A673 (cell line): ENCODE results near the gene TRIM14. TPM values are rescaled to one million over a fixed set of nuclear protein-coding genes. Genes with fewer than 3 reads are reported as not detected.

Experiments
- BruUV-seq: library from RNA; stranded (reverse); fragments of 400-500 nt; replicated peaks from 2 replicates; lab custom pipeline; 2021; lab: Mats Ljungman, UMichigan
- CTCF ChIA-PET: fragments of 300-600 bp; sonication (Branson Sonifier 250); formaldehyde crosslinking; loops from one replicate; lab custom pipeline; 2022; ENCODE audit warnings: antibody characterized with exemption; lab: Charles Lee
- POLR2A ChIA-PET: fragments of 300-600 bp; sonication (Branson Sonifier 250); formaldehyde crosslinking; loops from one replicate; lab custom pipeline; 2022; ENCODE audit warnings: antibody characterized with exemption; ENCODE audit not compliant: low non-redundant PET; lab: Charles Lee
- DNase-seq: peaks from one replicate; pipeline ENCODE4 v3.0.0-alpha.2; 2015; ENCODE audit warnings: low spot score
- H3K27ac ChIP-seq: fragments of 200-600 bp; sonication (generic); 2 replicates; pipeline ENCODE4 v1.5.1; 2016; ENCODE audit warnings: mixed run types, low read depth, mild to moderate bottlenecking, mixed read lengths, antibody characterized with exemption, low read length; ENCODE audit not compliant: poor library complexity, severe bottlenecking
- H3K27me3 ChIP-seq: fragments of 200-600 bp; sonication (generic); replicated peaks from 2 replicates; pipeline ENCODE4 v1.6.1; 2017; ENCODE audit warnings: mixed run types, low read depth, mild to moderate bottlenecking, mixed read lengths, antibody characterized with exemption, low read length; ENCODE audit not compliant: insufficient read depth, poor library complexity
- H3K36me3 ChIP-seq: fragments of 200-600 bp; sonication (generic); 2 replicates; pipeline ENCODE4 v1.6.1; 2016; ENCODE audit warnings: mixed run types, mild to moderate bottlenecking, mixed read lengths, antibody characterized with exemption, low read length; ENCODE audit not compliant: insufficient read depth, poor library complexity, severe bottlenecking
- H3K4me1 ChIP-seq: fragments of 200-600 bp; sonication (generic); 2 replicates; pipeline ENCODE4 v1.6.1; 2017; ENCODE audit warnings: mixed run types, mild to moderate bottlenecking, mixed read lengths, antibody characterized with exemption, low read length; ENCODE audit not compliant: insufficient read depth, poor library complexity, severe bottlenecking
- H3K4me3 ChIP-seq: fragments of 200-600 bp; sonication (generic); 2 replicates; pipeline ENCODE4 v1.5.1; 2016; ENCODE audit warnings: low read depth, mixed run types, mild to moderate bottlenecking, mixed read lengths, low read length; ENCODE audit not compliant: poor library complexity, severe bottlenecking
- H3K9me3 ChIP-seq: fragments of 200-600 bp; sonication (generic); 2 replicates; pipeline ENCODE4 v1.6.1; 2016; ENCODE audit warnings: mixed run types, low read depth, mild to moderate bottlenecking, mixed read lengths, antibody characterized with exemption, low read length; ENCODE audit not compliant: poor library complexity, severe bottlenecking
- EZH2 ChIP-seq: fragments of 200-600 bp; sonication (generic); IDR thresholded peaks from 2 replicates; pipeline ENCODE4 v1.6.1; 2017; ENCODE audit warnings: borderline replicate concordance, low read depth, mild to moderate bottlenecking, mixed read lengths, antibody characterized with exemption, low read length; ENCODE audit not compliant: poor library complexity, severe bottlenecking
- intact Hi-C: fragments of 100-400 bp; cut with micrococcal nuclease; formaldehyde crosslinking; loops from one replicate; pipeline ENCODE4 v1.10.0; 2022; ENCODE audit not compliant: unreplicated experiment
- total RNA-seq: library from RNA; stranded (reverse); gene quantifications from 2 replicates; pipeline ENCODE4 v1.2.3, GENCODE V29; 2021
- TF ChIP-seq, protein P1 (sequence below): fragments of 300-800, 200-600 bp; sonication (generic); conservative IDR thresholded peaks from 2 replicates; pipeline ENCODE4 v1.5.1; 2017; ENCODE audit warnings: low read depth, mild to moderate bottlenecking, antibody characterized with exemption, low read length, moderate library complexity, mixed read lengths

Gene TRIM14
- total RNA-seq, 1 experiment from 2014 or later: 3.8 TPM

DNA sequence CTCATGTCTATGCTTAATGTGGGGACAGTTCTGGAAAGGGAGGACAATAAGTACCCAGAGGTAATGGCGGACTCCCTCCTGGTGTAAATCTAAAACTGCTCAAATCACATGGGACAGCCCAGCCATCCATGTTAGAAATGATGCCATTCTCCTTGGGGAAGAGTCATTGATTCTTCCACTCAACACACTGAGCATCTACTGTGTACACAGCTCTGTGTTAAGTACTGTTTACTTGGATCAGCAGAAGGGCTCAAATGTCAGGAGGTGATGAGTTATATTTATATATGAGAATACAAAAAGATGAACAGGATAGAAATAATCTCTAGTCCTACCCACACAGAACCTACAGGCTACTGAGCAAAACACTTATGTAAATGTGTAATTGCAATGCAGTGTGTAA, 94.3 kb downstream of the TRIM14 start:
- no peak for TF ChIP-seq EZH2
- TF ChIP-seq, protein P1, sequence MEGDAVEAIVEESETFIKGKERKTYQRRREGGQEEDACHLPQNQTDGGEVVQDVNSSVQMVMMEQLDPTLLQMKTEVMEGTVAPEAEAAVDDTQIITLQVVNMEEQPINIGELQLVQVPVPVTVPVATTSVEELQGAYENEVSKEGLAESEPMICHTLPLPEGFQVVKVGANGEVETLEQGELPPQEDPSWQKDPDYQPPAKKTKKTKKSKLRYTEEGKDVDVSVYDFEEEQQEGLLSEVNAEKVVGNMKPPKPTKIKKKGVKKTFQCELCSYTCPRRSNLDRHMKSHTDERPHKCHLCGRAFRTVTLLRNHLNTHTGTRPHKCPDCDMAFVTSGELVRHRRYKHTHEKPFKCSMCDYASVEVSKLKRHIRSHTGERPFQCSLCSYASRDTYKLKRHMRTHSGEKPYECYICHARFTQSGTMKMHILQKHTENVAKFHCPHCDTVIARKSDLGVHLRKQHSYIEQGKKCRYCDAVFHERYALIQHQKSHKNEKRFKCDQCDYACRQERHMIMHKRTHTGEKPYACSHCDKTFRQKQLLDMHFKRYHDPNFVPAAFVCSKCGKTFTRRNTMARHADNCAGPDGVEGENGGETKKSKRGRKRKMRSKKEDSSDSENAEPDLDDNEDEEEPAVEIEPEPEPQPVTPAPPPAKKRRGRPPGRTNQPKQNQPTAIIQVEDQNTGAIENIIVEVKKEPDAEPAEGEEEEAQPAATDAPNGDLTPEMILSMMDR: no peak
- H3K4me1 ChIP-seq: no peaks in the 10 kb centered on the region
- H3K36me3 ChIP-seq: peaks cover 2% of the 10 kb centered on the region
- H3K4me3 ChIP-seq: no peak overlapping the region
- POLR2A ChIA-PET: no interaction called here
- intact Hi-C loops: no loop called here
- CTCF ChIA-PET: no interaction called here
- H3K27me3 ChIP-seq: no peaks in the 10 kb centered on the region
- DNase-seq: no peak
- BruUV-seq: no TSS peak
- no peak overlapping the region for H3K27ac ChIP-seq
- no peaks in the 10 kb centered on the region for H3K9me3 ChIP-seq

DNA sequence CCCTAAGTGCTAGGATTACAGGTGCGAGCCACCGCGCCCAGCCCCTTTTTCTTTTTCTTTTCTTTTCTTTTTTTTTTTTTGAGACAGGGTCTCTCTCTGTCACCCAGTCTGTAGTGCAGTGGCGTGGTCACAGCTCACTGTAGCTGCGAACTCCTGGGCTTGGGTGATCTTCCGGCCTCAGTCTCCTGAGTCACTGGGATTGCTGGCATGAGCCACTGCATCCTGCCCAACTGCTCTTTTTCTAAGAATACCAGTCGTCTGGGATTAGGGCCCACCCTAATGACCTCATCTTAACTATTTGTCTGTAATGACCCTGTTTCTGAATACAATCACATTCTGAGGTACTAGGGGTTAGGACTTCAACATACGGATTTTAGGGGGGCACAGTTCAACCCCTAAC, 96.6 kb downstream of the TRIM14 start:
- POLR2A ChIA-PET: interaction anchor here (0.5 kb wide), 1 partner anchor 325 kb away, joined by 3 read pairs; no protein-coding TSS in a partner anchor

DNA sequence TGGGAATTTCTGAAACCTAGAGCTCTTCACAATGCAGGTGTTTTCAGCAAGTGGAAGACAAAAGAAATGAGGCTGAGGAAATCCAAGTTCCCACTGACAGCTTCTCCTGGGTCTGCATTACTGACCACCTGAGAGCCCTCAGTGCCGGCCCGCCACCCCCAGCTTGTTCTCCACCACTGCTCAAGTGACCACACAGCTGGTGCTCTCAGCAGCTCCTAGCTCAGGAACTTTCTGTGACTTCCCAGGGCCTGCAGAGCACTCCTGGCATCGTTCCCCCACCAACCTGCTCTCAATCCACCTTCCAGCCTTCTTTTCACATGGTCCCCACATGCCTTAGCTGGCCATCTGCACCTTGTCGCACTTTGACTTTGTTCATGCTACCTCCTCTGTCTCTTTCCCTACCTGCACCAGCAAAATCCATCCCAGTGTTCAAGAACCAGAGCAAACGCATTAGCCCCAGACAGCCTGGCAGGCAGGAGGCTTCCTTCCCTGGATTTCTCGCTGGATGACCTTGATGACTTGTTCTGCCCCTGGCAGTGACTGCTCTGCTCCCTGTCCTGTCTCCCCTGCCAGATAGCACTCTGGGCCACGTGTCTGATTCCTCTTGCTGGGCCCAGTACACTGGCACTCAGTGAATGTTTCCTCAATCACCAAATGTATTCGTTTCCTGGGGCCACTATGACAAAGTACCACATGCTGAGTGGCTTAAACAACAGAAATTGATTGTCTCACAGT, 97.5 kb downstream of the TRIM14 start:
- Histone ChIP-seq H3K36me3 (peaks cover 32% of the 10 kb centered on the region), H3K9me3 (no peaks in the 10 kb centered on the region), H3K27ac (no peak overlapping the region), H3K4me3 (no peak overlapping the region), H3K27me3 (no peaks in the 10 kb centered on the region), H3K4me1 (no peaks in the 10 kb centered on the region)
- intact Hi-C loops: no loop called here
- no TSS peak for BruUV-seq
- DNase-seq: no peak
- POLR2A ChIA-PET: no interaction called here
- CTCF ChIA-PET: no interaction called here
- TF ChIP-seq, protein P1: no peak
- no peak for TF ChIP-seq EZH2

More for the DNA sequence above, 96.6 kb downstream of the TRIM14 start:
- H3K9me3 ChIP-seq: no peaks in the 10 kb centered on the region
- BruUV-seq: no TSS peak
- intact Hi-C loops: no loop called here
- no peak overlapping the region for H3K4me3 ChIP-seq
- no peaks in the 10 kb centered on the region for H3K4me1 ChIP-seq
- CTCF ChIA-PET: no interaction called here
- H3K27ac ChIP-seq: no peak overlapping the region
- peaks cover 23% of the 10 kb centered on the region for H3K36me3 ChIP-seq
- no peak for DNase-seq
- no peaks in the 10 kb centered on the region for H3K27me3 ChIP-seq
- TF ChIP-seq EZH2: no peak
- TF ChIP-seq, protein P1: no peak
